Kidney (tissue), 14 donors: Measurements from ENCODE around the gene MX1. TPM values are rescaled to one million over a fixed set of nuclear protein-coding genes. Genes with fewer than 3 reads are reported as not detected.

Experiments
- DNase-seq, 5 donors: peaks; one replicate each; pipeline ENCODE4 v3.0.0-alpha.2; 2013 to 2020
- FAIRE-seq: peaks from 2 replicates; lab custom pipeline; 2012; peaks lifted over from hg19 to GRCh38; lab: Jason Lieb, UNC
- H3K27ac ChIP-seq, 2 donors: one replicate each; pipeline ENCODE4 v1.7.0; 2013; ENCODE audit warnings: low read depth in 2 of 2, low read length in 2 of 2, inconsistent platforms in 1 of 2
- H3K27me3 ChIP-seq: one replicate; pipeline ENCODE4 v1.7.1; 2013; ENCODE audit warnings: low read length, inconsistent platforms; ENCODE audit not compliant: control insufficient read depth, insufficient read depth
- H3K36me3 ChIP-seq, 3 donors: one replicate each; pipeline versions ENCODE4 v1.7.0 to v1.7.1; 2013; ENCODE audit warnings: low read length in 3 of 3, control low read depth in 1 of 3, inconsistent platforms in 1 of 3; ENCODE audit not compliant: insufficient read depth in 3 of 3, control insufficient read depth in 2 of 3
- H3K4me1 ChIP-seq, 3 donors: one replicate each; pipeline versions ENCODE4 v1.7.0 to v1.7.1; 2013; ENCODE audit warnings: low read length in 3 of 3, inconsistent platforms in 1 of 3, low read depth in 1 of 3; ENCODE audit not compliant: control insufficient read depth in 2 of 3, insufficient read depth in 2 of 3
- H3K4me3 ChIP-seq, 3 donors: one replicate each; pipeline versions ENCODE4 v1.7.0 to v1.8.1; 2013; ENCODE audit warnings: low read length in 3 of 3, control low read depth in 1 of 3, inconsistent platforms in 1 of 3
- H3K9ac ChIP-seq, 3 donors: one replicate each; pipeline versions ENCODE4 v1.7.0 to v1.7.1; 2013; ENCODE audit warnings: low read length in 3 of 3, control low read depth in 1 of 3, inconsistent platforms in 1 of 3
- H3K9me3 ChIP-seq, 3 donors: one replicate each; pipeline versions ENCODE4 v1.7.0 to v1.7.1; 2013; ENCODE audit warnings: low read length in 3 of 3, control low read depth in 1 of 3, inconsistent platforms in 1 of 3; ENCODE audit not compliant: control insufficient read depth in 2 of 3, insufficient read depth in 1 of 3
- intact Hi-C: fragments of 100-400 bp; cut with DNase I; formaldehyde crosslinking; loops from one replicate; pipeline ENCODE4 v1.11.1; 2022
- polyA plus RNA-seq: library from polyadenylated mRNA; stranded (reverse); fragments of 350-450 nt; fragmentation: Illumina TruSeq; extraction: RNeasy Lipid Tissue Mini Kit (QIAGEN cat#74804); gene quantifications from one replicate; pipeline ENCODE4 v1.2.3, GENCODE V29; 2014; ENCODE audit warnings: low read depth, low replicate concordance; ENCODE audit not compliant: insufficient read depth
- total RNA-seq: library from RNA; stranded (reverse); fragmentation: NEBNext Ultra II Directional; extraction: Animal tissue kit (Norgen Biotek cat#: 25700); gene quantifications from one replicate; pipeline ENCODE4 v1.2.1, GENCODE V29; 2021
- TF ChIP-seq, protein P1 (sequence below): IDR thresholded peaks from 3 replicates; pipeline ENCODE4 v1.5.1; 2012; ENCODE audit warnings: mild to moderate bottlenecking, moderate library complexity, borderline replicate concordance; ENCODE audit not compliant: insufficient read depth; ENCODE audit errors: extremely low read depth
- donor health status: control.
- donor health status: control.
- donor health status: control.
- donor health status: control.
- donor health status: control.
- donor health status: DM: yes; HTN: yes; CAD: no.
- donor health status: Normal renal cell carcinoma (clear cell type).

Gene MX1
- total and polyA plus RNA-seq, 2 donors from 2014 or later: 22.9 to 47.4 TPM

DNA sequence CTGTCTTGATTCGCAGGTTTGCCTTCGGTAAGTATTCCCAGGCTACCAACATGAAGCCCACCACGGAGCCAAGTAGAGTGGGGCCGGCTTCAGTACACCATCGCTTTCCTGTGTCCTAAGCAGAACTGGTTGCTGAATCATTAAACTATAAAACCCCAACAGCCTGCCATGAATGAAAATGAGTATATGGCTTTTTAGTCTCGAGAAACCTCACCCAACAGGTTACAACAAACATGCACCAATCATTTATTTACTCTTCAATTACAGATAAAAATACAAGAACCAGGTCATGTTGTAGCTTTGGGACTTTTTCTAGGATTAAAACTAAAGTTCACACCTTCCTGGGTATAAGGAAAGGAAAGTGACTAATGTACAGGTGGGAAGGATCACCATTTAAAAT, 74.3 kb downstream of the MX1 start:
- peak overlapping the region in 1 of 3 donors; percentile 49 for H3K9ac ChIP-seq
- FAIRE-seq (no peak), DNase-seq (peak in 1 of 5 donors; percentile 33)
- H3K9me3 ChIP-seq: no peaks in the 10 kb centered on the region
- intact Hi-C loops: no loop called here
- peak overlapping the region in 2 of 3 donors; percentile 7 to 15 for H3K4me3 ChIP-seq
- H3K36me3 ChIP-seq: no peaks in the 10 kb centered on the region
- TF ChIP-seq, protein P1, sequence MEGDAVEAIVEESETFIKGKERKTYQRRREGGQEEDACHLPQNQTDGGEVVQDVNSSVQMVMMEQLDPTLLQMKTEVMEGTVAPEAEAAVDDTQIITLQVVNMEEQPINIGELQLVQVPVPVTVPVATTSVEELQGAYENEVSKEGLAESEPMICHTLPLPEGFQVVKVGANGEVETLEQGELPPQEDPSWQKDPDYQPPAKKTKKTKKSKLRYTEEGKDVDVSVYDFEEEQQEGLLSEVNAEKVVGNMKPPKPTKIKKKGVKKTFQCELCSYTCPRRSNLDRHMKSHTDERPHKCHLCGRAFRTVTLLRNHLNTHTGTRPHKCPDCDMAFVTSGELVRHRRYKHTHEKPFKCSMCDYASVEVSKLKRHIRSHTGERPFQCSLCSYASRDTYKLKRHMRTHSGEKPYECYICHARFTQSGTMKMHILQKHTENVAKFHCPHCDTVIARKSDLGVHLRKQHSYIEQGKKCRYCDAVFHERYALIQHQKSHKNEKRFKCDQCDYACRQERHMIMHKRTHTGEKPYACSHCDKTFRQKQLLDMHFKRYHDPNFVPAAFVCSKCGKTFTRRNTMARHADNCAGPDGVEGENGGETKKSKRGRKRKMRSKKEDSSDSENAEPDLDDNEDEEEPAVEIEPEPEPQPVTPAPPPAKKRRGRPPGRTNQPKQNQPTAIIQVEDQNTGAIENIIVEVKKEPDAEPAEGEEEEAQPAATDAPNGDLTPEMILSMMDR: no peak
- no peaks in the 10 kb centered on the region for H3K27me3 ChIP-seq
- peaks cover 0 to 46% (median 35%) of the 10 kb centered on the region in 3 donors for H3K4me1 ChIP-seq
- H3K27ac ChIP-seq: peak overlapping the region; percentile 83 to 88

- Histone ChIP-seq H3K9ac (peak overlapping the region in 1 of 3 donors; percentile 49), H3K27ac (peak overlapping the region; percentile 83 to 88), H3K4me1 (peaks cover 0 to 46% (median 32%) of the 10 kb centered on the region in 3 donors), H3K9me3 (no peaks in the 10 kb centered on the region), H3K4me3 (peak overlapping the region in 1 of 3 donors; percentile 15), H3K27me3 (no peaks in the 10 kb centered on the region), H3K36me3 (no peaks in the 10 kb centered on the region)
- FAIRE-seq (no peak), DNase-seq (no peak)
- TF ChIP-seq, protein P1: no peak
- intact Hi-C loops: no loop called here
Observed at GRCh38 chr21:41500931-41501381, 74.9 kb downstream of the MX1 start.

DNA sequence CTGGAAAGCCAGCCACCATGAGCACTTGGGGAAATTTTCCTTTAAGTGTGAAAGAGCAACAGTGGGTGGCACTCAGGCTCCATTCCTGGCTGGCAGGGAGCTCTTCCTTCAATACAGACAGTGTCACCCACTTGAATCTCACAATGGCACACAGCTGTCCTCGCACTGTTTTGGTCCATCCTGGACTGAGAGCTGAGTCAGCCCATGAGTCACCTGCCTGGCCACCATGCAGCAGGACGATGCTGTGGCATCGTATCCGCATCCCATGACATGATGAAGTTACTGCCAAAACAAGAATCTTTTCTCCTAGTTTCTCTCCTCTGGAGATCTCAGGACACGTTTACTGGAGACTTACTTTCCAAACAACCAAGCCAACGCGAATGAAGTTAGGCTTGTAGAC, 75.9 kb downstream of the MX1 start:
- Histone ChIP-seq H3K9me3 (no peaks in the 10 kb centered on the region), H3K27me3 (peaks cover 6% of the 10 kb centered on the region), H3K36me3 (no peaks in the 10 kb centered on the region), H3K27ac (peak overlapping the region; percentile 69 to 95), H3K4me1 (peaks cover 0 to 46% (median 29%) of the 10 kb centered on the region in 3 donors), H3K9ac (peak overlapping the region in 1 of 3 donors; percentile 93), H3K4me3 (peak overlapping the region in 2 of 3 donors; percentile 2 to 15)
- TF ChIP-seq, protein P1: no peak
- intact Hi-C loops: no loop called here
- FAIRE-seq: no peak
- DNase-seq: no peak

- Histone ChIP-seq H3K27ac (peak overlapping the region; percentile 95), H3K36me3 (no peaks in the 10 kb centered on the region), H3K4me1 (peaks cover 0 to 36% (median 22%) of the 10 kb centered on the region in 3 donors), H3K27me3 (peaks cover 6% of the 10 kb centered on the region), H3K9ac (peak overlapping the region in 2 of 3 donors; percentile 20 to 93), H3K9me3 (no peaks in the 10 kb centered on the region), H3K4me3 (peak overlapping the region in 2 of 3 donors; percentile 10 to 76)
- FAIRE-seq: no peak
- TF ChIP-seq, protein P1: no peak
- DNase-seq: no peak
- intact Hi-C loops: no loop called here
Observed at GRCh38 chr21:41503331-41503730, 77.3 kb downstream of the MX1 start.
